NCI-H748 (cell line): Measurements from ENCODE around the gene ATP2B2.

Source experiments
- DNase-seq: peaks from one replicate; lab custom pipeline; 2025; ENCODE audit not compliant: unreplicated experiment; lab: John Stamatoyannopoulos, UW

The ATP2B2 gene

GRCh38 chr3:10511809-10512494 lies 6.6 kb upstream of the ATP2B2 start:
- no peak for DNase-seq

GRCh38 chr3:10510743-10511432 lies 5.5 kb upstream of the ATP2B2 start:
- no peak for DNase-seq

GRCh38 chr3:10510086-10510742 lies 4.8 kb upstream of the ATP2B2 start:
- DNase-seq, result no peak

GRCh38 chr3:10509325-10509724 lies 3.9 kb upstream of the ATP2B2 start:
- DNase-seq, result no peak

GRCh38 chr3:10508619-10509260 lies 3.4 kb upstream of the ATP2B2 start:
- no peak for DNase-seq

- DNase-seq, result no peak
These were observed 2.8 kb upstream of the ATP2B2 start for GRCh38 chr3:10508235-10508618.

GRCh38 chr3:10507331-10507730 lies 1.9 kb upstream of the ATP2B2 start:
- DNase-seq, result no peak

- no peak for DNase-seq
These were observed 1.3 kb upstream of the ATP2B2 start for GRCh38 chr3:10506696-10507095.

GRCh38 chr3:10505791-10506585 lies 602 bp upstream of the ATP2B2 start:
- no peak for DNase-seq

GRCh38 chr3:10504171-10505049 lies 976 bp downstream of the ATP2B2 start:
- no peak for DNase-seq

- no peak for DNase-seq
These were observed 2.1 kb downstream of the ATP2B2 start for GRCh38 chr3:10503217-10503796.

- DNase-seq, result no peak
These were observed 3.1 kb downstream of the ATP2B2 start for GRCh38 chr3:10502185-10502880.

GRCh38 chr3:10501664-10502052 lies 3.7 kb downstream of the ATP2B2 start:
- no peak for DNase-seq

GRCh38 chr3:10500717-10501663 lies 4.4 kb downstream of the ATP2B2 start:
- no peak for DNase-seq

- DNase-seq, result no peak
These were observed 7.1 kb downstream of the ATP2B2 start for GRCh38 chr3:10498271-10498670.

- no peak for DNase-seq
These were observed 7.9 kb downstream of the ATP2B2 start for GRCh38 chr3:10497439-10497838.

GRCh38 chr3:10496121-10496863 lies 9.1 kb downstream of the ATP2B2 start:
- DNase-seq, result no peak
